GM19193 (cell line): ENCODE results near the gene NPR2.
A peak's percentile ranks its signal among the peaks of the same experiment; 100 is the strongest.

Source experiments
- POLR2A ChIP-seq: IDR thresholded peaks from 4 replicates; pipeline ENCODE4 v1.6.1; 2011; ENCODE audit not compliant: insufficient read depth, insufficient read length; ENCODE audit errors: extremely low read depth

The NPR2 gene

DNA sequence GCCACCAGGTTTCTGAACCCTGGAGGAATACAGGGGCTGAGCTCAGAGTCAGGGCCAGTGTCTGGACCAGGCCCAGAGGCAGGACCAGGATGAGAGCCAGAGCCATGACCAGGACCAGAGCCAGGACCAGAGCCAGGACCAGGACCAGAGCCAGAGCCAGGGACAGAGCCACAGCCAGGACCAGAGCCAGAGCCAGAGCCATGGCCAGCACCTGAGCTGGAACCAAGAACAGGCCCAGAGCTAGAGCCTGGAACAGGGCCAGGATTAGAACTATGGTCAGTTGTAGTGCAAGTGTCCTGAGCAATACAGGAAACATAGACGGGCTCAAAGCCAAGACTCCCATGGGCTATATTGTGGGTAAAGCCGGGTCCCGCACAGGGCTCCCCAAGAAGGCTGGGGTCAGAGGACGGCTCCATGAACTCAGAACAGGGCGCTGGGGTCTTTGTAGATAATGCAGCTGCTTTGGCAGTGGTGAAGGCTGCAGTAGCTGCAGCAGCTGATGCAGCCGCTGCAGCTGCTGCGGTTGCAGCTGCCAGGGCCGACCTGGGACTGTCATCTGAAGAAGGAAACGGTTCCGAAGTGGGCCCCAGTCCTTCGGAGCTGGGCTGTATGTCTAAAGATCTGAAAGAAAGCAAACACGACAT is 20.1 kb downstream of the NPR2 start:
- no peak for TF ChIP-seq POLR2A

DNA sequence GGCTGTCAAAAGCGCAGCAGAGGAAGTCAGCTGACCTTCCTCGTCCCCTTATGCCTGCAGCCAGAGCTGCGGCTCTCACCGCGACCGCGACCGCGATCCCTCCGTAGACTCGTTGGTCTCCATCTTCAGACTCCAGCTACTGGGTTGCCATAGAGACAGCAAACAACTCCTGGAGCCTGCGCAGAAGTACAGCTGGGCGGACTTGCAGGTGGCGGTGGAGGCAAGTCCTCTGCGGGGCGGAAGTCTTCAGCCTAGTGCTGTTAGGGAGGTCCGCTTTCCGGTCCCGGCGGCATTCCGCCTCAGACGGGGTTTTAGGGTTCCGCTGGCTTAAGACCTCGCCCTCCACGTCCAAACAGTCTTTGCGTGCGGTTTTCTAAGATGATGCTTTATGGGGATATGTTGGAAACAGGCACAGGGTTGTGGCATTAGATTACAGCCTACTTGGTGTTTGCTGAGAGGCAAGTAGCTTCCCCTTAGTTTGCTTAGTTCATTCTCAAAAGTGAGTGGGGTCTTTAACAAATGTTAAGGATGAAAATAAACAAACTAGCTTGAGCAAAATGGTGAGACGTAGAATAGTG is 20.7 kb downstream of the NPR2 start, which contains the start of gene SPAG8:
Gene SPAG8, minus strand, starts transcription at position 238 of the 578 bp plus-strand sequence. Its CDS starts 115 bp downstream, at position 123.
- peak; percentile 61 for TF ChIP-seq POLR2A

- TF ChIP-seq POLR2A = no peak
Measured at GRCh38 chr9:35813434-35814105, 22.2 kb downstream of the NPR2 start.

DNA sequence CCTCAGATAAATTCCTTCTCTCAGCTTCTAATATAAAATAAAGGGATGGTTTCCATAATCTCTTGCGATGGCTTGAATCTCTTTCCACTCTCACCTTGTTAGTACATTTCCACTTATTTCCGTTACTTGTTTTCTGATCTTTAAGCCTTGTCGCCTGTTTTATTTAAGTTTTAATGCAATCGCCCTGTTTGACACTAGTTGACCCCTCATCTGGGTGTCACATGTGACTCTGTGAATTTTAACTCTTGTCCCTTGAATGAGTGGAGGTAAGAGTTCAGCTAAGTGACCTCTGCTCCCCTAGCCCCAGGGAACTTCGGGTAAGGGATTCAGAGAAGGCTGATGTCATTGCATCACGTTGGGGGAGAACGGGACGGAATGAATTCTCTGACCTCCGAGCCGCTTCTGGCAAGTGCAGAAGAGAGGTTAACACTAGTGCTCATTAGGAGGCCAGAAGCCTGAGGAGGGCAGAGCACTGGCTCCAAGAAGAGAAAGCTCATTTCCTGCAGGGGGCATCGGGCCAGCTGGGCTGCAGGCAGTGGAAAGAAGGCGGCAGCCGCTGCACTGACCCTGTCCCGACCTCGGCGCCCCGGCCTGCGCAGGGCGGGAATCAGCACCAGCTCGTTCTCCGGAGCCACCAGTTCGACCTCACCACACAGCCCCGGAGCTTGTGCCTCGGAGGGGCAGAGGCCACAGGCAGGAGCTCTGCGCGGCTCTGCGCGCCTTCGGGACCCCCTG is 22.9 kb downstream of the NPR2 start:
- no peak for TF ChIP-seq POLR2A

DNA sequence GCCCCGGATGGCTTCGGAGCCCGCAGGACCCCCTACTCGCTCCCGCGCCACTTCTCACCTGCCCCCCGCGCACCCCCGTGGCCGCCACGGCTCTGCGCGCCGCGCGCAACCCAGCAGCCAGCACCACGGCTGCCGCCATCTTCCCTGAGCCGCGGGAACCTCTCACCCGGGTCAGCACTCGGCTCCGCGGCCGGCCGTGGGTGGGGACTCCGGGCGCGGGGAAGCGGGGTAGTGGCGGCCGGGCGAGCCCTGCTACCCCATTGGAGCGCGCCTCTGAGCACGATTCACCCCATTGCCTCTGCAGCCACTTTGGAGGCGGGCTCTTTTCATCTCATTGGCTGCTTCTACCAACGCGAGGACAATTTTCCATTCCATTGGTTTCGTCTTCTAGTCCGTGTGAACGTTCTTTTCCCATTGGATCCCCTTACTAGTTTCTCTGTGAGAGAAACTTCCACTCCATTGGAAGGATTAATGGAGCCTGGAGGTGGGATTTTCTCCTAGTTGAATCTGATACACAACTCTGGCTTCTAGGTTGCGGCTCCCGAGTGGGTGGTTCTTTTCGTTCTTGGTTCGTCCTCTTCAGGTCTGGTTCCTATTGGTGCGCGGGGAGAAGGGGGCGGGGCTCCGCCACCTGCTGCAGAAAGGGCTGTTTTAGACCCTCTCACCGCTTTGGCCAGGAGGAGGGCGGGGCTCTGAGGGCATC is 23.6 kb downstream of the NPR2 start, which contains the start of gene HINT2:
Gene HINT2, minus strand, starts transcription at position 202 of the 703 bp plus-strand sequence. Its CDS starts 63 bp downstream, at position 139.
- peak; percentile 95 for TF ChIP-seq POLR2A

DNA sequence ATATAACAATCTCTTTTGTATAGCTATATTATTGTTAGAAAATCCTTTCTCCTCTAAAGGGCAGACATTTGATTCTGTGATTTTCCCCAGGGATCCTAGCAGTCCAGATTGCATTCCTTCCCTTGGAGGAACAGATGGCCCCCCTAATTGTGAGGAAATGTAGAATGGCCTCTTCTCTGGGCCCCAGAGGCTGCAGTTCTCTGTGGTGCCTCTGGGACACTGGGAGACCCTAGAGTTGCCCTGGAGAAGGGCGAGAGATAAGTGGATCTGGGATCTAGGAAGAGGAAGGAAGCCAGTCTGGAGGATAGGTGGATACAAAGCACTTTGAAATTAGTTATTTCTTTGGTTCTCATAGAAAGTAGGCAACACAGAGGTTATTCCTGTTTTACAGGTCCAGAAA is 25.3 kb downstream of the NPR2 start:
- no peak for TF ChIP-seq POLR2A

- no peak for TF ChIP-seq POLR2A
Measured at GRCh38 chr9:35818341-35818740, 26.9 kb downstream of the NPR2 start.

DNA sequence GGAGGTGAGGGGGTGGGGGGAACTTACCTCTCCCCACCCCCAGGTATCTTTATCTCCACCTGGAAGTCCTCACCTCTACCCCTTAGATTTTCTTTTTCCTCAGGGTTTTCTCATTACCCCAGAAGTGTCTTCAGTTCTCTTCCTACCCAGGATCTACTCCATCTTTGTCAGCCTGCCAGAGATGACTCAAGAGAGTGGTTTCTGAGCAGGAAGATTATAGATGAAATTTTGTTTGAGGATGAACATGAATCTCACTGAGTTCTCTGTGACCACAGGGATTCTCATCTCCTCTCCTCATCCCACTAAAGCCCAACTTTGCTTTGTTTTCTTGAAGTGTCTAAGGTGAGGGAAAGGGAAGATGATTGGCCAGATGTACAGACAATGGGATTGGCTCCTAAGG is 28.7 kb downstream of the NPR2 start:
- no peak for TF ChIP-seq POLR2A

GRCh38 chr9:35822926-35823325 is 31.5 kb downstream of the NPR2 start:
- TF ChIP-seq POLR2A = no peak

DNA sequence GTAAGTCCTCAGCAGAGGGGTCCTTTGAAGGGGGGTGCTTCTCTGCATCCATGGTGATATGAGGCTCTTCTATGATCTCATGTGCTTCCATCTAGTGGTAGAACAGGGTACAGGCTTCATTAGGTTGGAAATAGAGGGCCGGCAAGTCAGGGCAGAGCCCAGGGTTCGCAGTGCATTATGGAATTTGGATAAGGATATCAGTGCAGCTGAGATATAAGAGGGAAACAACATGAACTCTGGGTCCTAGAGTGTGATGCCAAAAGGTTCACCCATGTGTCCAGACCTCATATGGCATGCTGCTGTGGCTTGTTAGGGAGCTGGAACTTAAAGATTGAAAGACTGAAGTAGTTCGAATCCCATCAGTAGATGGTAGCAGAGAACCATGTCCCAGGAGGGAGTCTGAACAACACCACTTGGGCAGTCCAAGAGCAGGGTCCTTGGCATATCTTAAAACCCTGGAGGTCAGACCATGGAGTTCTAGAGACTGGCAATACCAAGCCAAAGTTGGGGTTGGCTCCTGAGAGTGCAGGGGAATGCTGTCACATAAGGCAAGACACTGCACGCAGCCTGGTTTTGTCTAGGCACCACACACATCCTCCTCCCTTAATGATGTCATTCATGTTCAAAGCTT is 34.8 kb downstream of the NPR2 start:
- no peak for TF ChIP-seq POLR2A

GRCh38 chr9:35827486-35827885 is 36.1 kb downstream of the NPR2 start:
- TF ChIP-seq POLR2A = no peak

DNA sequence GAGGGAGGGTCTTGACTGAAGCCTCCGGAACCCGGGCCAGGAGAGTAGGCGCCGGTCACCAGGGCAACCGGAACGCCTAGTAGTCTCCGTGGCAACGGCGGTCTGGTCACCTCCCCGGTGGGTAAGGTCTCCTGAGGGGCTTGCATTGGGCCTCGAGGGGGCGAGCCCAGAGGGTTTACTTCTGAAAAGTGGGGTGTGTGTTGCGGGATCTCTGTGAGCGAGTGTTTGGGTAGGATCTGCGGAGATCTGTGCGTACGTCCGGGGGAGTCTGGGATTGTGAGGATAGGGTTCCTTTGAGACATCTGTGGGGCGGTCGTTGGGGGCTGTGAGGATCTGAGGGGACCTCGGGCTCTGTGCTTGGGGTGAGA is 37.3 kb downstream of the NPR2 start, which contains the start of gene FAM221B:
Gene FAM221B, minus strand, starts transcription at position 17 of the 368 bp plus-strand sequence. CDS start 2,571 bp downstream, outside the sequence.
- no peak for TF ChIP-seq POLR2A

- peak; percentile 45 for TF ChIP-seq POLR2A
Measured at GRCh38 chr9:35829084-35829763, 37.8 kb downstream of the NPR2 start, which contains the start of gene TMEM8B. Gene TMEM8B, plus strand, starts transcription at chr9:35829228. Its CDS starts 220 bp downstream, at chr9:35829448.
